Activated naive CD8-positive, alpha-beta T cell treated with anti-CD3 and anti-CD28 coated beads for 36 hours (primary cell): ENCODE results near the gene TRIP12. TPM values are rescaled to one million over a fixed set of nuclear protein-coding genes. Genes with fewer than 3 reads are reported as not detected.
"Not testable (repeated sequence)": the region's sequence is repeated elsewhere in the genome, so short reads cannot be mapped to it uniquely, and the experiment has no call there.

Source experiments
- DNase-seq: peaks from one replicate; pipeline ENCODE4 v3.0.0; 2021
- H3K27ac Mint-ChIP-seq: one replicate; pipeline ENCODE4 v1.8.0; 2022; ENCODE audit warnings: mild to moderate bottlenecking, moderate library complexity, mixed read lengths
- H3K27me3 Mint-ChIP-seq: one replicate; pipeline ENCODE4 v1.8.0; 2022; ENCODE audit warnings: mild to moderate bottlenecking, mixed read lengths
- H3K36me3 Mint-ChIP-seq: one replicate; pipeline ENCODE4 v1.8.0; 2021; ENCODE audit warnings: mild to moderate bottlenecking, mixed read lengths
- H3K4me1 Mint-ChIP-seq: one replicate; pipeline ENCODE4 v1.8.0; 2021; ENCODE audit warnings: mixed read lengths
- H3K4me3 Mint-ChIP-seq: one replicate; pipeline ENCODE4 v1.8.0; 2022; ENCODE audit warnings: mild to moderate bottlenecking, moderate library complexity, mixed read lengths
- H3K9me3 Mint-ChIP-seq: one replicate; pipeline ENCODE4 v1.8.0; 2022; ENCODE audit warnings: mixed read lengths
- total RNA-seq, 2 experiments: library from RNA; stranded (reverse); gene quantifications; one replicate each; pipeline ENCODE4 v1.2.3, GENCODE V29; 2021

TRIP12 gene
- total RNA-seq, 2 experiments from 2014 or later, result 227 to 262 TPM

- Mint-ChIP-seq H3K9me3 (no peaks in the 10 kb centered on the region), H3K36me3 (peaks cover 37% of the 10 kb centered on the region), H3K4me3 (no peak overlapping the region), H3K27me3 (no peaks in the 10 kb centered on the region), H3K27ac (no peak overlapping the region), H3K4me1 (peaks cover 37% of the 10 kb centered on the region)
- no peak for DNase-seq
Measured at GRCh38 chr2:229838729-229839128, 83.1 kb downstream of the TRIP12 start.

DNA sequence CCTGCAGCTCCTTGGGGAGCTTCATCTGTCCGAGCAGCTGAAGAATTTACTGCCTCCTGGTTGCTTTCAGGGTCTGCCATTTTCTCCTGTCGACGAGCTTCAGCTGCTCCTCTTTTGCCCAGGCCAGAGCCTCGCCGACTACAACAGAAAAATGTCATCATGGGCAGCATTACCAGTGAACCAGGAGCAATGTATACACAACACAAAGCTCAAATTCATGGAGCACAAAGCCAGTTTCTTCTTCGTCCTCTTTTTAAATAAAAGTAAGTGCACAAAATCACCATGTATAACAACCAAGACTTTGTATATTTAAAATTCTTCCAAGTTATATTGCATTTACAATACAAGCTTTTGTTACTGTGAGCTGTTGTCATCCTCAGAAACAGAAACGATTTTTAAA is 85.0 kb downstream of the TRIP12 start:
- Mint-ChIP-seq H3K4me3 (no peak overlapping the region), H3K9me3 (no peaks in the 10 kb centered on the region), H3K27me3 (no peaks in the 10 kb centered on the region), H3K36me3 (peaks cover 39% of the 10 kb centered on the region), H3K27ac (no peak overlapping the region), H3K4me1 (peaks cover 44% of the 10 kb centered on the region)
- no peak for DNase-seq

- Mint-ChIP-seq H3K4me3 (no peak overlapping the region), H3K27ac (no peak overlapping the region)
Measured at GRCh38 chr2:229835596-229836283, 86.1 kb downstream of the TRIP12 start.

GRCh38 chr2:229834368-229834767 is 87.4 kb downstream of the TRIP12 start:
- peaks cover 38% of the 10 kb centered on the region for H3K36me3 Mint-ChIP-seq
- not testable (repeated sequence) for DNase-seq, H3K27ac Mint-ChIP-seq, H3K9me3 Mint-ChIP-seq, H3K27me3 Mint-ChIP-seq, H3K4me3 Mint-ChIP-seq
- H3K4me1 Mint-ChIP-seq, result peaks cover 49% of the 10 kb centered on the region

More at GRCh38 chr2:229835596-229836283, 86.1 kb downstream of the TRIP12 start:
- H3K9me3 Mint-ChIP-seq, result no peaks in the 10 kb centered on the region
- H3K27me3 Mint-ChIP-seq, result no peaks in the 10 kb centered on the region
- DNase-seq, result no peak
- peaks cover 40% of the 10 kb centered on the region for H3K36me3 Mint-ChIP-seq
- H3K4me1 Mint-ChIP-seq, result peaks cover 49% of the 10 kb centered on the region

- no peaks in the 10 kb centered on the region for H3K27me3 Mint-ChIP-seq
- H3K4me3 Mint-ChIP-seq, result no peak overlapping the region
- peaks cover 42% of the 10 kb centered on the region for H3K36me3 Mint-ChIP-seq
- no peaks in the 10 kb centered on the region for H3K9me3 Mint-ChIP-seq
- no peak overlapping the region for H3K27ac Mint-ChIP-seq
- peaks cover 43% of the 10 kb centered on the region for H3K4me1 Mint-ChIP-seq
- DNase-seq, result no peak
Measured at GRCh38 chr2:229832510-229832898, 89.3 kb downstream of the TRIP12 start.

GRCh38 chr2:229831805-229832509 is 89.9 kb downstream of the TRIP12 start:
- Mint-ChIP-seq H3K4me3 (no peak overlapping the region), H3K27me3 (no peaks in the 10 kb centered on the region), H3K36me3 (peaks cover 37% of the 10 kb centered on the region), H3K27ac (no peak overlapping the region), H3K4me1 (peaks cover 38% of the 10 kb centered on the region), H3K9me3 (no peaks in the 10 kb centered on the region)
- DNase-seq, result no peak

DNA sequence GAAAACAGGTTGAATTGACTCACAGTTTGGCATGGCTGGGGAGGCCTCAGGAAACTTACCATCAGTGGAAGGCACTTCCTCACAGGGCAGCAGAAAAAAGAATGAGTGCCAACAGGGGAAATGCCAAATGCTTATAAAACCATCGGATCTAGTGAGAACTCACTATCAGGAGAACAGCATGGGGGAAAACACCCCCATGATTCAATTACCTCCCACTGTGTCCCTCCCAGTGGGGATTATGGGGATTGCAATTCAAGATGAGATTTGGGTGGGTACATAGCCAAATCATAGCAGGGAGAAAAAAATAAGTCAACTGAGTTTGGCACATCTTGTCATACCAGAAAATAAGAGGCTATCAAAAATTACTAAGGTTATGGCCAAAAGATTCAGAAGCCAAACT is 96.3 kb downstream of the TRIP12 start:
- H3K9me3 Mint-ChIP-seq, result peaks cover 7% of the 10 kb centered on the region
- H3K27ac Mint-ChIP-seq, result no peak overlapping the region
- DNase-seq, result no peak
- peaks cover 56% of the 10 kb centered on the region for H3K36me3 Mint-ChIP-seq
- H3K27me3 Mint-ChIP-seq, result no peaks in the 10 kb centered on the region
- H3K4me1 Mint-ChIP-seq, result peaks cover 22% of the 10 kb centered on the region
- no peak overlapping the region for H3K4me3 Mint-ChIP-seq

GRCh38 chr2:229821316-229821715 is 100.5 kb downstream of the TRIP12 start:
- Mint-ChIP-seq H3K4me3 (no peak overlapping the region), H3K4me1 (peaks cover 26% of the 10 kb centered on the region), H3K9me3 (peaks cover 7% of the 10 kb centered on the region), H3K27me3 (no peaks in the 10 kb centered on the region), H3K36me3 (peaks cover 47% of the 10 kb centered on the region), H3K27ac (no peak overlapping the region)
- no peak for DNase-seq

- no peaks in the 10 kb centered on the region for H3K27me3 Mint-ChIP-seq
- no peak overlapping the region for H3K4me3 Mint-ChIP-seq
- H3K9me3 Mint-ChIP-seq, result no peaks in the 10 kb centered on the region
Measured at GRCh38 chr2:229818230-229818629, 103.6 kb downstream of the TRIP12 start.

DNA sequence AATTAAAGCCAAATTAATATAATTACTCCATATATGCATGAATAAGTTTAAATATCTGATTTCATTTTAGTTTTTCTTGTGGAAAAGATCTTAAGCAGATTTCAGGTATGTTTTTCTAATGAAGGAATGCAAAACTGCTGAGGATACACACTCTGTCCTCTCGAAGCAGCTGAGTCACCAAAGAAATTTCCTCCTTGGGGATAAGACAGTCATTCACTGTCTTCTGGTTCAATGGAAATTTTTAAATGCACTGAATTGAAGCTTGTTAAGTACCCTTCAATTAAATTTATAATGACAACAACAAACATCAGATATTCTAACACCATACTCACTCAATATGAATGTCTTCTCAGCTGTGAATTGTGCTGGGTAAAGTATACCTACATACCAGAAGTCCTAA is 106.0 kb downstream of the TRIP12 start:
- peaks cover 12% of the 10 kb centered on the region for H3K36me3 Mint-ChIP-seq

More at GRCh38 chr2:229818230-229818629, 103.6 kb downstream of the TRIP12 start:
- H3K36me3 Mint-ChIP-seq, result peaks cover 26% of the 10 kb centered on the region
- H3K4me1 Mint-ChIP-seq, result peaks cover 23% of the 10 kb centered on the region
- no peak overlapping the region for H3K27ac Mint-ChIP-seq
- DNase-seq, result no peak

DNA sequence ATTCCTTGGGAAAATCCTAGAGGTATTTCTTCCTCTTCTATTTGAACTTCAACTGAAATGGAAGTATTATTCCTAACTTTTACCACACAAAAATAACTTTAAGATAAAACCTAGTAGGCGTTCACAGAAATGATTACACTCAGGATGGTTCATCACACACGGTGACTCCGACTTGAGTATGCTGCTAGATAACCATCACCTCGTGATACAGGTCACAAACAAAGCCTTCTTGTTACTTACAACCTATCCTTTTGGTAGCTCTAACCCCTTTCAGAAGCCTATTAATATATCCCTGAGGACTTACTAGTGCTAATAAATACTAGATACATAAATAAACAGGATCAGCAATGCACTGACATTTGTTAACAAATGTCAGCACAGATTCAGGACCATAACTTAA is 106.5 kb downstream of the TRIP12 start:
- no peak for DNase-seq
- Mint-ChIP-seq H3K4me1 (peaks cover 3% of the 10 kb centered on the region), H3K36me3 (peaks cover 12% of the 10 kb centered on the region), H3K27ac (no peak overlapping the region), H3K27me3 (no peaks in the 10 kb centered on the region), H3K9me3 (no peaks in the 10 kb centered on the region), H3K4me3 (no peak overlapping the region)

More for the DNA sequence above, 106.0 kb downstream of the TRIP12 start:
- no peak for DNase-seq
- Mint-ChIP-seq H3K4me3 (no peak overlapping the region), H3K9me3 (no peaks in the 10 kb centered on the region), H3K27ac (no peak overlapping the region), H3K4me1 (peaks cover 3% of the 10 kb centered on the region), H3K27me3 (no peaks in the 10 kb centered on the region)

GRCh38 chr2:229810786-229811185 is 111.0 kb downstream of the TRIP12 start:
- Mint-ChIP-seq H3K27me3 (no peaks in the 10 kb centered on the region), H3K4me1 (no peaks in the 10 kb centered on the region), H3K27ac (no peak overlapping the region), H3K9me3 (no peaks in the 10 kb centered on the region), H3K36me3 (peaks cover 12% of the 10 kb centered on the region), H3K4me3 (no peak overlapping the region)
- no peak for DNase-seq

DNA sequence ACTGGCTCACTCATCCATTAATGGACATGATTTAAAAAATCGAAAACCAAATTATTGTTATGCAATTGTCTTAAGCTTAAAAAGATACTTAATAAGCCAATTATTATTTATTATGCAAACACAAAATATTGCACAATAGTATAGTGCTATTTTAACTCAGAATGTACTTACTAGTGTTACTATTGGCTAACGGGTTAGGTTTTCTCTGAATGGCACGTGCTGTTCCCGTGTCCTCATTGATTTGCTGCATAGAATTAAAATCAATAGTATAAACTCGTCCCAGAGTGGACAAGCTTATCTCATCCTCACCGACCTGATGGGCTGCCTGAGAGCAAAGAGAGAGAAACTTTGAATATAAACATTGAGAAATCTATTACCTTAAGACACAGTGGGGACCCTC is 116.2 kb downstream of the TRIP12 start:
- Mint-ChIP-seq H3K27me3 (no peaks in the 10 kb centered on the region), H3K36me3 (peaks cover 14% of the 10 kb centered on the region), H3K27ac (no peak overlapping the region), H3K9me3 (no peaks in the 10 kb centered on the region), H3K4me3 (no peak overlapping the region), H3K4me1 (no peaks in the 10 kb centered on the region)
- DNase-seq, result no peak

- no peak for DNase-seq
- no peak overlapping the region for H3K4me3 Mint-ChIP-seq
- H3K9me3 Mint-ChIP-seq, result no peaks in the 10 kb centered on the region
- H3K27me3 Mint-ChIP-seq, result no peaks in the 10 kb centered on the region
- H3K27ac Mint-ChIP-seq, result no peak overlapping the region
- H3K4me1 Mint-ChIP-seq, result no peaks in the 10 kb centered on the region
- peaks cover 8% of the 10 kb centered on the region for H3K36me3 Mint-ChIP-seq
Measured at GRCh38 chr2:229802785-229803184, 119.0 kb downstream of the TRIP12 start.

DNA sequence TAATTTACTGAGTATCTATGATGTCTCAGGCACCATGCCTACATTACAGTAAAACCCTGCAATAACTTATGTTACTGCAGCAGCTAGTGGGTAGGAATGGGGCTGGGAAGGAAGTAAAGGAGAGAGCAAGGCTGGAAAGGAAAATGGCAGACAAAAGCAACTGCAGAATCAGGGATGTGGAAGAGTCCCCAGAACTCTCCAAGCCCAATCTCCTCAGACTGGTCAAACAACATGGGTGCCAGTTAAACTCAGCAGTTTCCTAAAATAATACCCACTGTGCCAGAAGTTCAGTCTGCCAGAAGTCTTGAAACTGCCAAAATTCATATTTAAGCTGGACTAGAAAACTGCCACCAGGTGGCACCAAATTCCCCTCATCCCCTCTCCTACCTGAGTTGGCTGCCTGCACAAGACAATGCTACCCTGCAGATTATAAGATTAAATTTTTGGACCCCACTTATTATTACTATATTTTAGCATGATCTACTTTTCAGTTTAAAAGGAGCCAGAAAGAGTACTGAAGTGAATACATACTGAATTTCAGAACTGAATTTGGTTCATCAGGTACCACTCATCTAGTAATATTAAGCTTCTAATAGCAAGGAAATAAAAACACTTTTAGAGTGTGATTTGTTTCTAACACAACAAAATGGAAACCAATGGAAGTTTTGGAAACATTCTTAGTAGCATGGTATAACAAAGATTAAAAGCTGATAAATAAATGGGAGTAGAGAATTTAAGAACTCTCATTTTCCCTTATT is 120.6 kb downstream of the TRIP12 start:
- H3K4me3 Mint-ChIP-seq, result no peak overlapping the region
- H3K27ac Mint-ChIP-seq, result no peak overlapping the region
- H3K9me3 Mint-ChIP-seq, result no peaks in the 10 kb centered on the region
- H3K27me3 Mint-ChIP-seq, result no peaks in the 10 kb centered on the region
- peaks cover 10% of the 10 kb centered on the region for H3K36me3 Mint-ChIP-seq
- peak; percentile 51 for DNase-seq
- no peaks in the 10 kb centered on the region for H3K4me1 Mint-ChIP-seq
